ENCODE measurements around the gene XIST.

Gene XIST

GRCh38 chrX:73785493-73785892 is 67.0 kb downstream of the XIST start:
- no peak for DNase-seq
